Measurements from ENCODE around the gene WNT5A. TPM values are rescaled to one million over a fixed set of nuclear protein-coding genes. Genes with fewer than 3 reads are reported as not detected.

WNT5A gene
- total RNA-seq, 1 experiment from 2014 or later: 1.1 TPM

DNA sequence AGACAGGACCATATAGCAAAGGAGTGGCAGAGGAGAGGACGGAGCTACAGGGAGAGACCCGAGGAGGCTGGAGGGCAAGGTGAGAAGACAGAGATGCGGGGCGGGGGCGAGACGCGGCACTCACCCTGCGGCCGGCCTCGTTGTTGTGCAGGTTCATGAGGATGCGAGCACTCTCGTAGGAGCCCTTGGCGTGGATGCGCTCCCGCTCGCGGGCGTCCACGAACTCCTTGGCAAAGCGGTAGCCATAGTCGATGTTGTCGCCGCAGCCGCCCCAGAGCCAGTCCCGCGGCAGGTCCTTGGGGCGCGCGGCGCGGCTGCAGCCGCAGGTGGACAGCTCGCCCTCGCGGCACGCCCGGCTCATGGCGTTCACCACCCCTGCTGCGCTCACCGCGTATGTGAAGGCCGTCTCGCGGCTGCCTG lies 12.9 kb downstream of the WNT5A start:
- Histone ChIP-seq H3K27me3 (ENCODE audit: insufficient read depth, low read length) (peaks cover 21% of the 10 kb centered on the region), H3K9ac (ENCODE audit: extremely low read depth, insufficient read length, low read length) (no peak overlapping the region), H3T11ph (ENCODE audit: low read length) (no peak overlapping the region), H3K27ac (ENCODE audit: insufficient read length, low read depth, low read length) (no peak overlapping the region), H3K23me2 (ENCODE audit: insufficient read length, low read depth, low read length, poor library complexity, severe bottlenecking) (no peaks in the 10 kb centered on the region), H2BK5ac (ENCODE audit: insufficient read length, low read length) (no peak overlapping the region), H4K20me1 (ENCODE audit: control insufficient read depth, insufficient read depth, insufficient read length) (no peaks in the 10 kb centered on the region), H2BK15ac (ENCODE audit: low read depth, low read length) (no peak overlapping the region), H4K91ac (ENCODE audit: insufficient read length, low read depth, low read length) (no peak overlapping the region), H3K23ac (ENCODE audit: insufficient read length, low read depth, low read length) (no peak overlapping the region), H2BK12ac (ENCODE audit: insufficient read length, low read depth, low read length) (no peak overlapping the region), H4K5ac (ENCODE audit: insufficient read length, low read depth, low read length) (no peak overlapping the region), H3K4me1 (ENCODE audit: insufficient read depth, low read length) (no peaks in the 10 kb centered on the region), H2BK20ac (ENCODE audit: low read depth, low read length, poor library complexity, severe bottlenecking) (no peak overlapping the region), H2BK120ac (ENCODE audit: low read depth, low read length, poor library complexity, severe bottlenecking) (no peak overlapping the region), H3K79me1 (ENCODE audit: insufficient read depth, low read depth, low read length, poor library complexity, severe bottlenecking) (no peaks in the 10 kb centered on the region), H3K79me2 (ENCODE audit: insufficient read depth, low read length) (no peaks in the 10 kb centered on the region), H2AFZ (ENCODE audit: low read length) (no peak overlapping the region), H2AK5ac (ENCODE audit: insufficient read length, low read length) (no peak overlapping the region), H3K4ac (ENCODE audit: low read depth, low read length) (no peak overlapping the region), H3K56ac (ENCODE audit: insufficient read length, low read depth, low read length) (no peak overlapping the region), H3K9me3 (ENCODE audit: control insufficient read depth, low read depth, low read length) (no peaks in the 10 kb centered on the region), H3K14ac (ENCODE audit: insufficient read depth, low read length) (no peak overlapping the region), H3K18ac (ENCODE audit: insufficient read length, low read depth, low read length) (no peak overlapping the region), H4K8ac (replicated peaks; ENCODE audit: insufficient read length, low read depth, low read length) (no peak overlapping the region), H3K4me2 (ENCODE audit: insufficient read depth, insufficient read length, low read length) (peak overlapping the region; percentile 71)
- Mint-ChIP-seq H3K9me3 (no peaks in the 10 kb centered on the region), H3K4me3 (peak overlapping the region; percentile 63 to 77), H3K27ac (no peak overlapping the region), H3K27me3 (ENCODE audit: low read depth) (peaks cover 72% of the 10 kb centered on the region), H3K4me1 (peaks cover 7 to 11% of the 10 kb centered on the region in 2 experiments; a peak in 3 of 4 replicates), H3K36me3 (ENCODE audit: insufficient read depth in 1 of 3, low read depth in 3 of 3) (no peaks in the 10 kb centered on the region)
- DNase-seq: peak; percentile 39
- TF ChIP-seq, protein P1, sequence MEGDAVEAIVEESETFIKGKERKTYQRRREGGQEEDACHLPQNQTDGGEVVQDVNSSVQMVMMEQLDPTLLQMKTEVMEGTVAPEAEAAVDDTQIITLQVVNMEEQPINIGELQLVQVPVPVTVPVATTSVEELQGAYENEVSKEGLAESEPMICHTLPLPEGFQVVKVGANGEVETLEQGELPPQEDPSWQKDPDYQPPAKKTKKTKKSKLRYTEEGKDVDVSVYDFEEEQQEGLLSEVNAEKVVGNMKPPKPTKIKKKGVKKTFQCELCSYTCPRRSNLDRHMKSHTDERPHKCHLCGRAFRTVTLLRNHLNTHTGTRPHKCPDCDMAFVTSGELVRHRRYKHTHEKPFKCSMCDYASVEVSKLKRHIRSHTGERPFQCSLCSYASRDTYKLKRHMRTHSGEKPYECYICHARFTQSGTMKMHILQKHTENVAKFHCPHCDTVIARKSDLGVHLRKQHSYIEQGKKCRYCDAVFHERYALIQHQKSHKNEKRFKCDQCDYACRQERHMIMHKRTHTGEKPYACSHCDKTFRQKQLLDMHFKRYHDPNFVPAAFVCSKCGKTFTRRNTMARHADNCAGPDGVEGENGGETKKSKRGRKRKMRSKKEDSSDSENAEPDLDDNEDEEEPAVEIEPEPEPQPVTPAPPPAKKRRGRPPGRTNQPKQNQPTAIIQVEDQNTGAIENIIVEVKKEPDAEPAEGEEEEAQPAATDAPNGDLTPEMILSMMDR (conservative IDR thresholded peaks at IDR 0.05): no peak; the same call in 2 of the 3 replicates
- no CpG with 5 or more reads among the region's 44 CpGs for WGBS (ENCODE audit: extremely low coverage, insufficient read length, low lambda C conversion rate)

All from H9 (cell line).